Endothelial cell of umbilical vein (primary cell): ENCODE results near the gene TRAIP. TPM values are rescaled to one million over a fixed set of nuclear protein-coding genes. Genes with fewer than 3 reads are reported as not detected.

Experiments
- BruUV-seq: library from RNA; stranded (reverse); fragments of 400-500 nt; replicated peaks from 2 replicates; lab custom pipeline; 2021; lab: Mats Ljungman, UMichigan
- CTCF ChIA-PET: fragments of 300-600, 350-600 bp; sonication (Branson Sonifier 250); formaldehyde crosslinking; loops from one replicate; lab custom pipeline; 2021; ENCODE audit warnings: antibody characterized with exemption, inconsistent platforms; lab: Charles Lee
- POLR2A ChIA-PET: fragments of 300-600, 350-600 bp; sonication (Branson Sonifier 250); formaldehyde crosslinking; loops from one replicate; lab custom pipeline; 2021; ENCODE audit warnings: antibody characterized with exemption, inconsistent platforms; lab: Charles Lee
- DNase-seq: peaks from one replicate; pipeline ENCODE4 v3.0.0-alpha.2; 2011; ENCODE audit warnings: low read depth, low spot score
- FAIRE-seq: peaks from 2 replicates; lab custom pipeline; 2011; peaks lifted over from hg19 to GRCh38; lab: Jason Lieb, UNC
- H2AFZ ChIP-seq: 2 replicates; pipeline ENCODE4 v1.6.0; 2012; ENCODE audit warnings: low read depth, low read length, control low read depth, inconsistent platforms
- H3K27ac ChIP-seq: 2 replicates; pipeline ENCODE4 v1.5.1; 2011; ENCODE audit warnings: low read depth, mild to moderate bottlenecking, control low read depth, low read length, moderate library complexity; ENCODE audit not compliant: insufficient read depth
- H3K27me3 ChIP-seq, 2 experiments: 2 replicates each; pipeline versions ENCODE4 v1.6.0 to v1.6.1; 2011; ENCODE audit warnings: low read length in 2 of 2, mixed read lengths in 1 of 2; ENCODE audit not compliant: control insufficient read depth in 2 of 2, insufficient read depth in 2 of 2
- H3K36me3 ChIP-seq, 2 experiments: 2 replicates in 1 of 2; 3 replicates in 1 of 2; pipeline ENCODE4 v1.5.1; 2011; ENCODE audit warnings: low read length in 2 of 2, mild to moderate bottlenecking in 1 of 2, moderate library complexity in 1 of 2; ENCODE audit not compliant: control insufficient read depth in 2 of 2, insufficient read depth in 2 of 2; ENCODE audit errors: extremely low read depth in 1 of 2
- H3K4me1 ChIP-seq: 3 replicates; pipeline ENCODE4 v1.5.1; 2011; ENCODE audit warnings: mild to moderate bottlenecking, low read length; ENCODE audit not compliant: control insufficient read depth, insufficient read depth; ENCODE audit errors: extremely low read depth
- H3K4me2 ChIP-seq: 2 replicates; pipeline ENCODE4 v1.6.1; 2011; ENCODE audit warnings: low read length, control low read depth, mixed read lengths; ENCODE audit not compliant: insufficient read depth
- H3K4me3 ChIP-seq, 3 experiments: fragments of 200-600 bp in 1 of 3; sonication (generic), shearing (Covaris generic) in 1 of 3; replicated peaks in 1 of 3; 2 replicates each; pipeline ENCODE4 v1.5.1; 2011 to 2016; ENCODE audit warnings: control low read depth in 3 of 3, low read length in 3 of 3, mild to moderate bottlenecking in 2 of 3, inconsistent platforms in 1 of 3, low read depth in 1 of 3, moderate library complexity in 1 of 3; ENCODE audit not compliant: insufficient read depth in 1 of 3
- H3K79me2 ChIP-seq: 2 replicates; pipeline ENCODE4 v1.6.0; 2012; ENCODE audit warnings: low read length, inconsistent platforms; ENCODE audit not compliant: control insufficient read depth, insufficient read depth
- H3K9ac ChIP-seq: replicated peaks from 2 replicates; pipeline ENCODE3; 2011; ENCODE audit warnings: low read length, control low read depth; ENCODE audit not compliant: insufficient read depth; ENCODE audit errors: extremely low read depth
- H3K9me1 ChIP-seq: replicated peaks from 3 replicates; pipeline ENCODE4 v1.6.0; 2011; ENCODE audit warnings: mild to moderate bottlenecking, low read length; ENCODE audit not compliant: control insufficient read depth, insufficient read depth; ENCODE audit errors: extremely low read depth
- H3K9me3 ChIP-seq: replicated peaks from 2 replicates; pipeline ENCODE4 v1.5.1; 2012; ENCODE audit warnings: low read length, inconsistent platforms; ENCODE audit not compliant: control insufficient read depth, insufficient read depth
- H4K20me1 ChIP-seq: replicated peaks from 2 replicates; pipeline ENCODE3; 2011; ENCODE audit warnings: mild to moderate bottlenecking, low read length; ENCODE audit not compliant: control insufficient read depth, insufficient read depth; ENCODE audit errors: extremely low read depth
- EZH2 ChIP-seq: IDR thresholded peaks from 2 replicates; pipeline ENCODE4 v1.6.1; 2012; ENCODE audit warnings: borderline replicate concordance, low read depth, mild to moderate bottlenecking, moderate library complexity, low read length, inconsistent platforms; ENCODE audit not compliant: severe bottlenecking
- FOS ChIP-seq: IDR thresholded peaks from 2 replicates; pipeline ENCODE4 v1.6.1; 2011; ENCODE audit warnings: mild to moderate bottlenecking, low read length, moderate library complexity, borderline replicate concordance; ENCODE audit not compliant: insufficient read depth
- GATA2 ChIP-seq: IDR thresholded peaks from 2 replicates; pipeline ENCODE4 v1.7.0; 2011; ENCODE audit warnings: low read depth, mild to moderate bottlenecking, moderate library complexity, mixed read lengths, low read length; ENCODE audit not compliant: insufficient read length, insufficient read depth
- JUN ChIP-seq: IDR thresholded peaks from 2 replicates; pipeline ENCODE4 v1.6.1; 2011; ENCODE audit warnings: borderline replicate concordance, low read depth; ENCODE audit not compliant: insufficient read length, insufficient read depth
- MYC ChIP-seq: IDR thresholded peaks from one replicate; pipeline ENCODE4 v1.6.1; 2011; ENCODE audit warnings: mild to moderate bottlenecking, low read depth, low read length
- POLR2A ChIP-seq: IDR thresholded peaks from 2 replicates; pipeline ENCODE4 v1.6.1; 2012; ENCODE audit warnings: low read depth, mild to moderate bottlenecking, control low read depth, low read length
- POLR2AphosphoS5 ChIP-seq: IDR thresholded peaks from 2 replicates; pipeline ENCODE4 v1.6.1; 2012; ENCODE audit warnings: low read depth, mild to moderate bottlenecking, control low read depth, low read length, moderate library complexity; ENCODE audit not compliant: insufficient read depth
- dilution Hi-C: fragments of 300-500 bp; cut with MboI; formaldehyde crosslinking; loops from one replicate; pipeline ENCODE4 v1.15.0; 2019; ENCODE audit warnings: low sequenced_read_pairs; ENCODE audit not compliant: extremely low pct_ligation_motif_present
- intact Hi-C: fragments of 100-400 bp; cut with micrococcal nuclease; formaldehyde crosslinking; loops from one replicate; pipeline ENCODE4 v1.10.0; 2022
- polyA plus RNA-seq, 4 experiments: library from polyadenylated mRNA; depleted of rRNA in 3 of 4; stranded (reverse) in 3 of 4; unstranded in 1 of 4; fragments of >200 nt; gene quantifications; 2 replicates each; pipeline versions ENCODE4 v1.2.1 to v1.2.3, GENCODE V29; 2011 to 2012; ENCODE audit warnings: missing spikeins in 1 of 4
- total RNA-seq: library from RNA; stranded (reverse); gene quantifications from 2 replicates; pipeline ENCODE4 v1.2.3, GENCODE V29; 2021
- TF ChIP-seq, protein P1 (sequence below), 2 donors: IDR thresholded peaks; 1 replicate in 1 of 2; 2 replicates in 1 of 2; pipeline ENCODE4 v1.5.1; 2011; ENCODE audit warnings: low read length in 2 of 2, mild to moderate bottlenecking in 2 of 2, moderate library complexity in 2 of 2, control low read depth in 1 of 2, inconsistent platforms in 1 of 2, low read depth in 1 of 2; ENCODE audit not compliant: insufficient read depth in 1 of 2; ENCODE audit errors: extremely low read depth in 1 of 2
- TF ChIP-seq, protein P2 (sequence below): IDR thresholded peaks from 2 replicates; pipeline ENCODE4 v1.6.1; 2011; ENCODE audit not compliant: insufficient read depth, insufficient read length

TRAIP gene
- total and polyA plus RNA-seq, 2 donors (not counting 3 experiments of a cell fraction or from before 2014, with no cell fraction given) = 9.5 to 13.4 TPM

DNA sequence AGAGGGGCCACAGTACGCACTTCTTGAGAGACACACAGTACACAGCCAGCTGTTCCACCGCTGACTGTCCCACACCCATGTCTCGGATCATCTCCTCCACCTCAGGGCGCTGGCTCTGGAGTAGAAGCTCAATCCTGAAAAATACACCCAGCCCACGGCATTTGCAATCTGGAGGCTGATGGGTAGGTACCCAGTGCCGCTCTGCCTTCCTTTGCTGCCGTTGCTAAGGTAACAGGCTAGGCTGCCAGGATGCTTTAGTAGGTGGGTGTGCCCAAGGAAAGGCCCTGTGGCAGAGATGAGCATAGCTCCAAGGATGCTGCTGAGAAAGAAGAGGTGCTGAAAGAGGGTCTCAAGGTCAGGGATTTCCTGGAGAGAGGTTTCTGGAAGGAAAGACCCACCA is 14.6 kb downstream of the TRAIP start:
- H4K20me1 ChIP-seq = no peaks in the 10 kb centered on the region
- H3K9ac ChIP-seq = no peak overlapping the region
- H3K4me2 ChIP-seq = no peak overlapping the region
- no TSS peak for BruUV-seq
- CTCF ChIA-PET = interaction anchor here (0.6 to 11.8 kb wide), 21 partner anchors 8 to 384 kb away, joined by 3 to 545 read pairs (median 4); partner anchors contain the start of genes CDHR4, INKA1, MON1A and MST1R
- H3K4me1 ChIP-seq = peaks cover 15% of the 10 kb centered on the region
- no peaks in the 10 kb centered on the region for H3K27me3 ChIP-seq
- FAIRE-seq = no peak
- H3K27ac ChIP-seq = no peak overlapping the region
- H3K9me3 ChIP-seq = no peaks in the 10 kb centered on the region
- dilution Hi-C loops = no loop called here
- peaks cover 0 to 2% of the 10 kb centered on the region in 2 experiments for H3K36me3 ChIP-seq
- no peaks in the 10 kb centered on the region for H3K79me2 ChIP-seq
- no peak for DNase-seq
- POLR2A ChIA-PET = no interaction called here
- TF ChIP-seq POLR2AphosphoS5 (no peak), POLR2A (no peak), GATA2 (no peak), EZH2 (no peak), FOS (no peak), MYC (no peak), JUN (no peak)
- TF ChIP-seq, protein P1, sequence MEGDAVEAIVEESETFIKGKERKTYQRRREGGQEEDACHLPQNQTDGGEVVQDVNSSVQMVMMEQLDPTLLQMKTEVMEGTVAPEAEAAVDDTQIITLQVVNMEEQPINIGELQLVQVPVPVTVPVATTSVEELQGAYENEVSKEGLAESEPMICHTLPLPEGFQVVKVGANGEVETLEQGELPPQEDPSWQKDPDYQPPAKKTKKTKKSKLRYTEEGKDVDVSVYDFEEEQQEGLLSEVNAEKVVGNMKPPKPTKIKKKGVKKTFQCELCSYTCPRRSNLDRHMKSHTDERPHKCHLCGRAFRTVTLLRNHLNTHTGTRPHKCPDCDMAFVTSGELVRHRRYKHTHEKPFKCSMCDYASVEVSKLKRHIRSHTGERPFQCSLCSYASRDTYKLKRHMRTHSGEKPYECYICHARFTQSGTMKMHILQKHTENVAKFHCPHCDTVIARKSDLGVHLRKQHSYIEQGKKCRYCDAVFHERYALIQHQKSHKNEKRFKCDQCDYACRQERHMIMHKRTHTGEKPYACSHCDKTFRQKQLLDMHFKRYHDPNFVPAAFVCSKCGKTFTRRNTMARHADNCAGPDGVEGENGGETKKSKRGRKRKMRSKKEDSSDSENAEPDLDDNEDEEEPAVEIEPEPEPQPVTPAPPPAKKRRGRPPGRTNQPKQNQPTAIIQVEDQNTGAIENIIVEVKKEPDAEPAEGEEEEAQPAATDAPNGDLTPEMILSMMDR (IDR thresholded peaks at IDR 0.05; ENCODE audit: extremely low read depth in 1 of 2, insufficient read depth in 1 of 2, low read depth in 1 of 2, low read length in 2 of 2) = no peak
- TF ChIP-seq, protein P2, sequence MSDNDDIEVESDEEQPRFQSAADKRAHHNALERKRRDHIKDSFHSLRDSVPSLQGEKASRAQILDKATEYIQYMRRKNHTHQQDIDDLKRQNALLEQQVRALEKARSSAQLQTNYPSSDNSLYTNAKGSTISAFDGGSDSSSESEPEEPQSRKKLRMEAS = no peak
- intact Hi-C loops = loop anchor here (1.0 to 2.0 kb wide), 2 partner anchors 64 to 251 kb away; no protein-coding TSS in a partner anchor
- H3K4me3 ChIP-seq = no peak overlapping the region
- no peak overlapping the region for H2AFZ ChIP-seq
- no peaks in the 10 kb centered on the region for H3K9me1 ChIP-seq
